HT-29 (cell line): ENCODE measurements around the gene OAS2. TPM values are rescaled to one million over a fixed set of nuclear protein-coding genes. Genes with fewer than 3 reads are reported as not detected.

Experiments used
- DNase-seq: peaks from one replicate; pipeline ENCODE4 v3.0.0-alpha.2; 2015; ENCODE audit warnings: low spot score
- total RNA-seq: library from RNA; depleted of rRNA; stranded (reverse); fragments of >200 nt; shearing (Covaris generic); gene quantifications from 2 replicates; pipeline ENCODE4 v1.2.3, GENCODE V29; 2014; rRNA removed

OAS2 gene
- total RNA-seq = 3.4 and 5.8 TPM in 2 replicates

DNA sequence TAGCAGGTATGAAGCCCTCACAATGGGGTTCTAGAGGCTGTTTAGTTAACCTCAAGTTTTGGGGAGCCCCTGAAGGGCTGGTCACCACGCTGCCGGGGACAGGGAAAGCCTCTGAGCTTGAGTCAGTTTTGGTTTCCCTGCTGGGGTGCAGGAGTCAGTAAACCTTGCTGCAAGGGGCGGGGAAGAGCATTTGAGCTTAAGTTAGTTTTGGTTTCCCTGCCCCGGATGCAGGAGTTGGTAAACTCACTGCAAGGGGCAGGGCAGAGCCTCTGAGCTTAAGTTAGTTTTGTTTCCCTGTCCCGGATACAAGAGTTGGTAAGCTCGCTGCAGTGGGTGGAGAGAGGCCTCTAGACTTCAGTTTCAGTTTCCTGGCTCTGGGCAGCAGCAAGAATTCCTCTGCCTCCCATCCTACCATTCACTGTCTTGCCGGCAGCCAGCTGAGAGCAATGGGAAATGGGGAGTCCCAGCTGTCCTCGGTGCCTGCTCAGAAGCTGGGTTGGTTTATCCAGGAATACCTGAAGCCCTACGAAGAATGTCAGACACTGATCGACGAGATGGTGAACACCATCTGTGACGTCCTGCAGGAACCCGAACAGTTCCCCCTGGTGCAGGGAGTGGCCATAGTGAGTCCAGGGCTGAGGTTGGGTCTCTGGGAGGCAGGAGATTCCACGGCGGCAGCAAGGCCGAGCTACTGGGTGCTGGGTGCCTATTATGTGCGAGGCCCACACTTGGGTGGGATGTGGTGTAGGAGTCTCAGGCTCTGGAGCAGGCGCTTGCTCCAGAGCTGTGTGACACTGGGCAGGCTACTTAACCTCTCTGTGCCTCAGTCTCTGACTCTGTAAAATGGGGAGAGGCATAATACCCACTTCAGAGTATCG, at the start of gene OAS2:
Gene OAS2 (plus strand): TSS at position 357 of the 878 bp plus-strand sequence. CDS start 90 bp downstream, at position 447.
- peak; percentile 38 for DNase-seq

DNA sequence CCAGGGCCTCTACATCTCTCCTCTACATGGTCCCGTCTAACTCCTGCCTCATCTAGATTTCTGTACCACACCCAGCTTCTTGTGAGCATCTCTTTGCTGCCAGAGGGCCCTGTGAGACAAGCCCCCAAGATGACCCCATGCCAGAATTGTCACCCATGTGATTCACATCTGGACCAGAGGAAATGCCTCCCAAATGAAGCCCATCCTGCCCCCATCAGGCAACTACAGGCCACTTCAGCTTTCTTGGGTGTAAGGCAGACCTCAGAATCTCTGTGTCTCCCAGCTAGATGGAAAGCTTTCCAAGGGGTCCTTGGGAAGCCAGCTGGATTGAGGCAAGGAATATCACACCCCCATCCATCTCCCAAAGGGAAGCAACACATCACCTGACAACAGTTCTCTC, 49.3 kb upstream of the OAS2 start:
- no peak for DNase-seq

- DNase-seq = no peak
Measured at GRCh38 chr12:112929715-112930114, 48.6 kb upstream of the OAS2 start.

GRCh38 chr12:112930350-112930749, 48.0 kb upstream of the OAS2 start:
- DNase-seq = no peak

GRCh38 chr12:112932485-112933128, 45.7 kb upstream of the OAS2 start:
- peak; percentile 33 for DNase-seq

DNA sequence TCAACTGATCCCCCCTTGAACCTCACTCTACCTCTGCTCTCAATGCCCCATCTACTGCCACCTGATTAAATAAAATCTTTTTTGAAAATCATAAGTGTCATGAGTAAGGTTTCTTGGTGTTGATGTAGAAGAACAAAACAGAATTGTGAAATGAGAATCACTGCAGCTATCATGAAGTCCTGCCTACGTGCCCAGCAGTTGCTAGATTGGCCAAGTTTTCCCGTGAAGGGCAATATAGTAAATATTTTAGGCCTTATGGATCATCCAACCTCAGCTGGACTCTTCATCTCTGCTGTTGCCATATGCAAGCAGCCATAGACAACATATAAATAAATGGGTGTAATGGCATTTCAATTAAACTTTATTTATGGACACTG, 45.2 kb upstream of the OAS2 start:
- DNase-seq = no peak

GRCh38 chr12:112936264-112936663, 42.1 kb upstream of the OAS2 start:
- DNase-seq = no peak

DNA sequence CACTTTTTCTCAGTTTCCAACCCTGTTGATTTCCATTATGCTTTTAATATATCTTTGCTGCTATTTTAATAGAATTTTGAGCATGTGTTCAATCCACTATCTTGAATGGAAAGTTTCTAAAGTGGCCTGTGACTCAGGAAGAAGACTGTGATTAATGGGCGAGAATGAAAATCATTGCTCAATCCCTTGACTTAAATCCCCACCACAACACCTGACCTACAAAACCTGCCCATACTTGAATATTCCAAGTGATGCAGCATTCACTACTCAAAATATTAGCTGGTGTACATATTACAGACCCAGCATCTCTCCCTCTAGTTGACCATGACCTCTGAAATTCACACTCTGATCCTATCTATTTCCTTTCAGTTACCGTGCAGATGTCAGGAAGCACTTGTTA, 41.4 kb upstream of the OAS2 start:
- no peak for DNase-seq

DNA sequence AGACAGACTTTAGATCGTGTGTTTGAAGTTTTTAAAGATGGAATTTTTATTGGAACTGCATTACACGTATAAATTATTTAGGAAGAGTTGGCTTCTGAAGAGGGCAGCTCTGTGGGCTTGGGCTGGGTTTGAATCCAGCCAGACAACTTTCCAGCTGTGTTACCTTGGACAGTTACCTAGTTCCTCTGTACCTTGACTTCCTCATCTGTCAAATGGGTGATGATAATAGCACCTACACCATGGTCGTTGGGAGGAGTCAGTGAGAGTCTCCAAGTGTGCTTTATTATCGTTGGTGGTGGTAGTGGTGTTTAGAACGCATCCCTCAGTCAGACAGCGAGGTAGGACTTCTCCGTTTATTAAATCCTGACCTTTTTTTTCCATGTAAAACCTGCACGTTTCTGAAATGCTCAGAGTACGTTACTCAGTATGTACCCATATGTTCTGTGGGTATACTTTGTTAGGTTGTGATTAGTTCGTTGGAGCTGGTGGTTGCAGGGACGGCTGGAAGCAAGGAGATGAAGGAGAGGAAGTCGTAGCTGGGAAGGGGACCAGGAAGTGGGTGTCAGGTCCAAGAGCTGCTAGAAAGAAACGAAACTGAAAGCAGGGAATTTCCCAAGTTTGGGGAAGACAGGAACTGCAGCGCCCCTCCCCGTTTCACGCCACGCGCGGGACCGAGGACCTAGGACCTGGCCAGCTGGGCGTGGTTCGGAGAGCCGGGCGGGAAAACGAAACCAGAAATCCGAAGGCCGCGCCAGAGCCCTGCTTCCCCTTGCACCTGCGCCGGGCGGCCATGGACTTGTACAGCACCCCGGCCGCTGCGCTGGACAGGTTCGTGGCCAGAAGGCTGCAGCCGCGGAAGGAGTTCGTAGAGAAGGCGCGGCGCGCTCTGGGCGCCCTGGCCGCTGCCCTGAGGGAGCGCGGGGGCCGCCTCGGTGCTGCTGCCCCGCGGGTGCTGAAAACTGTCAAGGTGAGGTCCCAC, 40.3 kb upstream of the OAS2 start, which contains the start of gene OAS3:
Gene OAS3 (plus strand): TSS at position 734 of the 979 bp plus-strand sequence. CDS start 57 bp downstream, at position 791.
- peak; percentile 81 for DNase-seq

GRCh38 chr12:112938751-112939150, 39.6 kb upstream of the OAS2 start:
- DNase-seq = no peak

DNA sequence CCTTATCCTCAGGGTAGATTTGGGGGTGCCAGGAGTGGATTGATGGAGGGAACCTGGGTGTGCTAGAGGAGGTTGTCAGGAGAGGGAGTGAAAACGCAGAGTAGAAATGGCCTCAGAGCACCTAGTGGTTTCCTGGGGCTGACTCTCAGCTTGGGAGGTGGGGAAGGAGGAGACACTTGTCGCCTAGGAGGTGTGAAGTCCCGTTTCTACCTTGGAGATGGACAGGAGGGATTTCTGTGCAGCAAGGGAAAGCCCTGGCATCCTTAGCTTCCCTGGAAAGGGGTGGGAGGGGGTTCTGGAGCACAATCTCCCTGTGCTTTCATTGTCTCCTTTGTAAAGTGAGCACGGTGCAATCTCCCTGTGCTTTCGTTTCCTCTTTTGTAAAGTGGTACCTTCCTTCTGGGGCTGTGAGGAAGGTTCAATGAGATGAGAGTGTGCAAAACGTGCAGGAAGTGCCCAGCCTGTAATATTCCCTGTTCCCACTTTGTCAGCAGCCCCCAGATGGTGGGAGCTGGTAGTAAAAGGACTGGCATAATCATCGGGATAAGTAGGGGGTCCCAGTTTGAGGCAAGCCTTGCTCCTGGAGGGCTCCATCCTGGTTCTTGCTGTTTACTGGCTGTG, 38.4 kb upstream of the OAS2 start:
- DNase-seq = no peak

DNA sequence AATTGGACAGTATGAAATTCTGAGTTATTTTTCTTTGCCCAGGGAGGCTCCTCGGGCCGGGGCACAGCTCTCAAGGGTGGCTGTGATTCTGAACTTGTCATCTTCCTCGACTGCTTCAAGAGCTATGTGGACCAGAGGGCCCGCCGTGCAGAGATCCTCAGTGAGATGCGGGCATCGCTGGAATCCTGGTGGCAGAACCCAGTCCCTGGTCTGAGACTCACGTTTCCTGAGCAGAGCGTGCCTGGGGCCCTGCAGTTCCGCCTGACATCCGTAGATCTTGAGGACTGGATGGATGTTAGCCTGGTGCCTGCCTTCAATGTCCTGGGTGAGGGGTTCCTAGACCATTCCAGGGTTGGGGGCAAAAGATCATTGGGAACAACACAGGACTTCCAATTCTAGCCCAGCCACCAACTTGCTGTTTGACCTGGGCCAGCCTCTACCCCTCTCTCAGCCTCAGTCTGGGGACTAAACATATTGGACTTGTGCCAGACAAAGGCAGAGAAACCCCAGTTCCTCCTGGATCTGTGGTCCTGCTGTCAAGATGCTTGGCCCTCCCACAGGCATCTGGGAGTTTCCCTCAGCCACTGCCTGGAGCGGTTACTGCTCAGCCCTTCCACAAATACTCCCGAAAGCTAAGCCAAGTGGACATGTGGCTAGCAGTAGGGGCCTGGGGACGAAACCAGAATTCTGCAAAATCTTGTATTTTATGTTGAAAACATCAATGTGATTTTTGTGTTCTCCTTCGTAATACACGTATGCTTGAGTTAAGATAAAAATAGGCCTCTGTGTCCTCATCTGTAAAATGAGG, 36.6 kb upstream of the OAS2 start:
- no peak for DNase-seq

- no peak for DNase-seq
Measured at GRCh38 chr12:112942572-112942971, 35.7 kb upstream of the OAS2 start.

DNA sequence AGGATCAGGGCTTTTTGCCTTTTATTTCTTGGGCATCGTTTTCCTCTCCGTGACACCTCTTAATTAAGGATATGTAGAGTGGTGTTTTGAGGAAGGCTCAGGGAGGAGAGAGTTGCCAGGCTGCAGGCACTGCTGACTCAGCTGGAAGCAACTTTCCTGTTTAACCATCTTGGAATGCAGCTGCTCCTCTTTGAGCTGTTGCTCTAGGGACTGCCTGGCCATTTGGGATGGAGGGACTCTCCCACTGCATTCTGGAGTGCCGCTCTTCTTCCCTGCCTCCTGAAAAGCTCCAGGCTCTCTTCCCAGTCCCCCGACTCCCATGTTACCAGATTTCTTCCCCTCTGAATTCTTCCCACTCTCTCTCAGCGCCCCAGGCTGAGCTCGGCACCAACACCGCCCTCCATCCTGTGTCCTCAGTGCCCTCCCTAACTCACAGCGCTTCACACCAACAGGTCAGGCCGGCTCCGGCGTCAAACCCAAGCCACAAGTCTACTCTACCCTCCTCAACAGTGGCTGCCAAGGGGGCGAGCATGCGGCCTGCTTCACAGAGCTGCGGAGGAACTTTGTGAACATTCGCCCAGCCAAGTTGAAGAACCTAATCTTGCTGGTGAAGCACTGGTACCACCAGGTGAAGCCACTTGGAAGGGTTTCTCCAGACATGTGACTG, 34.2 kb upstream of the OAS2 start:
- no peak for DNase-seq

GRCh38 chr12:112945515-112945914, 32.8 kb upstream of the OAS2 start:
- DNase-seq = no peak

DNA sequence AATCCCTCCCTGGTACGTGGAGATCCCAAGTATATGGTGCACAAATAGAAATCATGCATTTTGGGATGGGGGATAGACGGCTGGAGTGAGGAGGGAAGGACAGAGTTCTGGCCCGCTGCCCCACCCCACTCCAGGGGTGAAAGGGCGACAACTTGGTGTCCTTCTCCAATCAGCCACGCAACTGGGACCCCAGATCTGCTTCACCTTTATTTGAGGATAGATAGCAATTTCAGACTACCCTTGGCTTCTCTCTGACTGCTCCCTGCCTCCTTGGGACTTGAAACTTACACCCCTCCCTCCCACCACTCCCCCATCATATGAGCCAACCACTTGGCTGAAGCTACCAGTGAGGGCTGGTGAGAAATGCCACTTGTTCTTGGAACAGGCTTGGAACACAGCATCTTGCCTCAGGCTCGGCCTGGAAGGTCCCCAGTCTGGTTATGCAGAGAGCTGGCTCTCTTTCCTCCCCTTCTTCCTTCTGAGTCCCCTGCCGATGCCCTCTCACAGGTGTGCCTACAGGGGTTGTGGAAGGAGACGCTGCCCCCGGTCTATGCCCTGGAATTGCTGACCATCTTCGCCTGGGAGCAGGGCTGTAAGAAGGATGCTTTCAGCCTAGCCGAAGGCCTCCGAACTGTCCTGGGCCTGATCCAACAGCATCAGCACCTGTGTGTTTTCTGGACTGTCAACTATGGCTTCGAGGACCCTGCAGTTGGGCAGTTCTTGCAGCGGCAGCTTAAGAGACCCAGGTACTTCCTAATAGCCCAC, 31.9 kb upstream of the OAS2 start:
- no peak for DNase-seq

GRCh38 chr12:112947314-112947713, 31.0 kb upstream of the OAS2 start:
- DNase-seq = no peak

- DNase-seq = no peak
Measured at GRCh38 chr12:112947761-112948160, 30.6 kb upstream of the OAS2 start.

- no peak for DNase-seq
Measured at GRCh38 chr12:112948806-112949205, 29.5 kb upstream of the OAS2 start.
